ENCODE data around the gene RPL39L. TPM values are rescaled to one million over a fixed set of nuclear protein-coding genes. Genes with fewer than 3 reads are reported as not detected.

The RPL39L gene
- total and polyA plus RNA-seq, 2 of the 4 experiments (the other 2 are of a cell fraction), result 18.1 to 34.6 TPM

GRCh38 chr3:187077085-187077484 lies 62.2 kb downstream of the RPL39L start:
- DNase-seq (no peak), ATAC-seq (ENCODE audit: low read depth) (no peak)
- no peak overlapping the region for H2AFZ ChIP-seq (replicated peaks; ENCODE audit: low read length, poor library complexity)
- no peak overlapping the region for H2BK20ac ChIP-seq (ENCODE audit: low read depth, low read length)
- no peak overlapping the region for H2AK9ac ChIP-seq (replicated peaks; ENCODE audit: low read depth, low read length, poor library complexity)
- no peaks in the 10 kb centered on the region; the same call in 1 of the 2 replicates for H3K36me3 ChIP-seq (ENCODE audit: control insufficient read depth, insufficient read depth, low read length)
- no peak overlapping the region for H3K18ac ChIP-seq (ENCODE audit: low read depth, low read length)
- no peak overlapping the region for H3K23ac ChIP-seq (ENCODE audit: low read depth, low read length)
- H4K5ac ChIP-seq (ENCODE audit: low read depth, low read length), result no peak overlapping the region
- no peaks in the 10 kb centered on the region for H3K79me1 ChIP-seq (ENCODE audit: low read depth in 1 of 2, low read length in 2 of 2)
- H3K4me3 ChIP-seq (ENCODE audit: insufficient read depth, low read depth, low read length), result no peak overlapping the region
- no peak overlapping the region for H3K27ac ChIP-seq (ENCODE audit: insufficient read depth, low read length)
- in situ Hi-C loops (cut with MboI; ENCODE audit: low sequenced_read_pairs), result no loop called here
- no TSS peak for BruUV-seq (replicated peaks)
- intact Hi-C loops (cut with micrococcal nuclease), result no loop called here
- POLR2A ChIA-PET (ENCODE audit: unreplicated experiment), result no interaction called here
- CTCF ChIA-PET, result no interaction called here
- H4K20me1 ChIP-seq (ENCODE audit: insufficient read depth, low read length), result no peaks in the 10 kb centered on the region
- no peak overlapping the region for H3K4ac ChIP-seq (ENCODE audit: low read depth, low read length)
- H2BK120ac ChIP-seq (ENCODE audit: low read depth, low read length), result no peak overlapping the region
- peaks cover 3% of the 10 kb centered on the region; the same call in 1 of the 2 replicates for H3K9me1 ChIP-seq (ENCODE audit: insufficient read depth, low read length)
- no peak overlapping the region for H4K8ac ChIP-seq (ENCODE audit: low read depth in 2 of 2, low read length in 2 of 2)
- H3K4me2 ChIP-seq (ENCODE audit: low read depth, low read length), result no peak overlapping the region
- no peaks in the 10 kb centered on the region for H3K27me3 ChIP-seq (ENCODE audit: control insufficient read depth, insufficient read depth, low read length)
- no peak overlapping the region for H4K91ac ChIP-seq (ENCODE audit: insufficient read depth, low read depth, low read length)
- no peaks in the 10 kb centered on the region for H3K4me1 ChIP-seq (ENCODE audit: control insufficient read depth, insufficient read depth, low read length)
- no peak overlapping the region for H2BK5ac ChIP-seq (ENCODE audit: low read depth, low read length, poor library complexity, severe bottlenecking)
- dilution Hi-C loops (cut with HindIII; ENCODE audit: low sequenced_read_pairs, unreplicated experiment), result no loop called here
- H3K56ac ChIP-seq (ENCODE audit: extremely low read depth, insufficient read depth, low read length), result no peak overlapping the region
- H3K14ac ChIP-seq (replicated peaks; ENCODE audit: low read depth, low read length), result no peak overlapping the region
- no CpG with 5 or more reads among the region's 3 CpGs for WGBS, 2 experiments (ENCODE audit: extremely low coverage in 2 of 2, insufficient read length in 1 of 2)
- H3K9ac ChIP-seq (ENCODE audit: low read depth, low read length), result no peak overlapping the region
- TF ChIP-seq BHLHE40 (IDR thresholded peaks at IDR 0.05; ENCODE audit: low read depth, low read length), result no peak
- no peak for TF ChIP-seq MXI1 (IDR thresholded peaks at IDR 0.05; ENCODE audit: borderline replicate concordance, low read depth, low read length)
- TF ChIP-seq SMC3 (IDR thresholded peaks at IDR 0.05; ENCODE audit: low read depth, low read length), result no peak
- no peak for TF ChIP-seq RCOR1 (IDR thresholded peaks at IDR 0.05; ENCODE audit: insufficient replicate concordance, low read length)
- TF ChIP-seq MAFK (IDR thresholded peaks at IDR 0.05; ENCODE audit: low read depth, low read length), result no peak
- no peak for TF ChIP-seq CHD1 (IDR thresholded peaks at IDR 0.05; ENCODE audit: low read depth, low read length)
- no peak for TF ChIP-seq CTCF (conservative IDR thresholded peaks at IDR 0.05; ENCODE audit: low read depth, low read length)
- no peak for TF ChIP-seq RAD21 (IDR thresholded peaks at IDR 0.05; ENCODE audit: low read length)
- no peak for TF ChIP-seq MAZ (IDR thresholded peaks at IDR 0.05; ENCODE audit: borderline replicate concordance, low read depth, low read length)
- no peak for TF ChIP-seq NFE2L2 (IDR thresholded peaks at IDR 0.05; ENCODE audit: low read depth, low read length)
- H2AK5ac ChIP-seq (ENCODE audit: low read depth, low read length), result no peak overlapping the region
- no peaks in the 10 kb centered on the region for H3K9me3 ChIP-seq (ENCODE audit: control insufficient read depth, insufficient read depth, low read length)
- no peak overlapping the region for H2BK15ac ChIP-seq (ENCODE audit: low read depth, low read length)

Measured in IMR-90 (cell line).